HG02852 (cell line): ENCODE measurements around the gene CETN2.
"Not testable (repeated sequence)": the region's sequence is repeated elsewhere in the genome, so short reads cannot be mapped to it uniquely, and the experiment has no call there.

Experiments used
- ATAC-seq: cut with Tn5 transposase; IDR thresholded peaks from one replicate; pipeline ENCODE4 v1.9.1; 2021; ENCODE audit warnings: mild to moderate bottlenecking, moderate library complexity; ENCODE audit not compliant: unreplicated experiment

Gene CETN2

GRCh38 chrX:152830312-152831305 lies at the start of gene CETN2, which contains the start of gene NSDHL:
TSS of gene CETN2 (minus strand) at chrX:152830757. CDS start at chrX:152830710, 47 bp downstream.
TSS of gene NSDHL (plus strand) at chrX:152831063. CDS start at chrX:152846325, 15,262 bp downstream.
- ATAC-seq: peak; percentile 98

DNA sequence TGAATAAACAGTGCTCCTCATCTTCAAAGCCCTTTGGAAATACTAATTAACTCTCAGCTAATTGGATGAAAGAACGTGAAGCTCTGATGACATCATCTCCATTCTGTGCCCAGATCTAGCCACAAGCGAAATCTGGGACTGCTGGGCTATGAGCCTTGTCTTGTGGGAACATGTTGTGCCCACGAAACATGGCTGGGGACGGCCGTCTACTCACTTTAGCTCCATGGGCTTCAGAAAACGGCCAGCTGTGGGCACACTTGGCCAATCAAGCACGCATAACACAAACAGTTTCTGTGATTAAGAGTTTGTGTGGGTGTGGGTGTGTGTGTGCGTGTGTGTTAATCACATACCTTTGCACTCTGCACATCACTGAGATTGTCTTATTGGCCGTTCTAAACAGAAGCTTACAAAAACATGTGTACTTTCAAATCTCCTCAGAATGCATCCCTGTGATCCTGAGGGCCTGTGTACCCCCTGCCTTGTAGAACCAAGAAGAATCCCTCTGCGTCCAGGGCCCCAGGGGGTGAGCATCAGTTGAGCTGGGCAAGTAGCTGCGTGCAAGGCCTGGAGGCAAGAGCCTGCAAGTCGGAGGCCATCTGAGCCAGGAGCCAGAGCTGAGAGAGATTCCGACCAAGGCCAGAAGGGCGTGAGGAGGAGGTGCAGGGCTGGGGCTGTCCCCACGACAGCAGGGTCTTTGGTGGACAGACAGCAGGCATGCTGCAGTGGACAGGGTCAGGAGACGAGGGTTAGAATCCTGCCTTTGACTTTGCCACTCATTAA lies 48.6 kb upstream of the CETN2 start:
- no peak for ATAC-seq

DNA sequence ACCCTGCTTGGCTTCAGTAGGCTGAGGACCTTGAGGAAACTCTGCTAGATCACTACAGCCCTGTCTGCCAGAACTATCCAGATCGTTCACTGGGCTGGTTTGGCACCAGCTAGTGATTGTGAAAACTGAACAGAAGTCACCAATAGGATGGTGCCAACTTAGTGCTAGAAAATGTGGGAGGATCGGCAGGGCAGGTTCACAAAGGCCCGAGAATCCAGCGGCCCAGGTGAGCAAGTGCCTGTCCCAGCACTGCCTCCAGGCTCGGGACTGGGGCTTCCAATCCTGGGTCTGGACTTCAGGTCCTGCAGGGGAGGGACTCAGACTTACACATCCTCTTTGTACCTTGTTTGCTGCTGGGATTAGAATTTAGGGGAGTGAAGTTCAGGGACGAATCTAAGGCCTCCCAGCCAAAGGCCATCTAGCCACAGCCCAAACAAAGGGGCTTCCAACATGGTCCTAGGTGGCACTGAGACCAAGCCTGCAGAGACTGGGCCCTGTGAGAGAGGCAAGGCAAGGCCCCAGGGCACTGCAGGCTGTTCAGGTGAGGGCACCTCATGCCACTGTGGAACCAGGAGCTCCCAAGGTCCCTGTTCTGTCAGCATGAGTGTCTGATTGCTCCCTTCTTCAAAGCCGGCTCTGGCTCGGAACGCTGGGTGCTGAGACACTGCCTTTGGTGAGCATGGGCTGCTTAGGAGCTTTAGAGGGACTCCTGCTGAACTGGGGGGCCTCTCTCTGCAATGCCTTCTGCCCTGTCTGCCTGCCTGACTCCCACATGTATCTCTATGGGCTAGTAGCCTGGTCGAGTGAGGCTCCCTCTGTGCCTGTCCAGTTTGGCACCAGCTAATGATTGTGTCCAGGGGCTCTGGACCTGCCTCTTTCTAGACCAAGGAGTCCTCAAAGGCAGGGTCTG lies 46.6 kb upstream of the CETN2 start:
- ATAC-seq: no peak

DNA sequence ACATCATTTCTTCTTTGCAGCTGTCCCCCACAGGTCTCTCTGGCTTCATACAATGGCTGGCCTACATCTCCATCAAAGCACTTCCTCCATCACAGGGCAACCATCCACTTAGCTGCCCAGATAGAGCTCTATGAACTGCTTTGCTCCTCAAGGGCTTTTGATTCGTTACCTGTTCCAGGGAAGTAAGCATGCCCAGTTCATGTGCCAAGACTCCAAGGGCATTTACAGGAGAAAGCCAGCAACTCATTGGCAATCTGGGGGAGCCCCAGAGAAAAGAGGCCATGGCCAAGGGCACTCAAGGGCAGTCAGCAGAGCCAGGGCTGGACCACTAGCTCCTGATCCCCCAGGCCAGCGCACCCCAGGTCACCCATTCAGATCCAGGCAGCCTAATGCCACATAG lies 42.8 kb upstream of the CETN2 start:
- ATAC-seq: no peak

DNA sequence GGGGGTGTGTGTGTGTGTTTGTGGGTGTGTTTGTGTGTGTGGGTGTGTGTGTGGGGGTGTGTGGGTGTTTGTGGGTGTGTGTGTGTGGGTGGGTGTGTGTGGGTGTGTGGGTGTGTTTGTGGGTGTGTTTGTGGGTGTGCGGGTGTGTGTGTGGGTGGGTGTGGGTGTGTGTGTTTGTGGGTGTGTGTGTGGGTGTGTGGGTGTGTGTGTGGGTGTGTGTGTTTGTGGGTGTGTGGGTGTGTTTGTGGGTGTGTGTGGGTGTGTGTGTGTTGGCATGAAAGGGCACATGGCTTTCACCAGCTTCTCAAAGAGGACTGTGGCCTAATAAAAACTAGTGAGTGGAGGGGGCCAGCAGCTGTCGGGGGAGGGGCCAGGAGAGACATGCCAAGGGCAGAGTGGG lies 42.0 kb upstream of the CETN2 start:
- ATAC-seq: no peak

DNA sequence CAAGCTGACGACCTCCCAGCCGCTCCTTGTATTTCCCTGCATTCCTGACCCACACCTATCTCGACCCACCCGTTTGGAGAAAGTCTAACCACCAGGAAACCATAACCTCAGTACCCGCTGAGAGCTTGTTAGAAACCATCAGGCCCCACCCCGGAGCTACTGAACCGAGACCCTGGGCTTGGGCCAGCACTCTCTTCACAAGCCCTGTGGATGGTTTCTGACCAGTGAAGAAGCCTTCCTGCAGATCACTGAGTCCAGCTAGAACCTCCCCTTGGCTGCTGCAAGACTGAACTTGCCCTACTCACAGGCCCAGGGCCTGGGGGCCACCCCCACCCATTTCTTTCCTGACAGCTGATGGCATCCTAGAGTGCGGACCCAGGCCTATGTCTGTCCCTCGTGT lies 40.7 kb upstream of the CETN2 start:
- no peak for ATAC-seq

DNA sequence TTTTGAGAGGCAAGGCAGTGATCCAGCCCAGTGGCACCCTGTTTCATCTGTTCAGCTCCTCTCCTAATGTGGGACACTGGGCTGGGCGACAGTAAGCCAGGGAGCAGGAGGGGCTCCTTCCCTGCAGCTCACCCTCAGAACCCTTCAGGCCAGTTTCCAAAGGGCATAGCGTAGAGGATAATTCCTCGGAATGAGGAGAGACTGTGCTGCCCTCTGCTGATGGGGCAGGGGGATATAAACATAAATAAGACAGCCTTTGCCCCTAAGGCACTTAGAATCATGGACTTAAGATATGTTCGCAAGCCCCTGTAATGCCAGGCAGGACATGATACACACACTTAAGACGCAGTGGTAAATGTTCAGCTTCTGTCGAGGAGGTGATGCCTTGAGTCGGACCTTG lies 39.4 kb upstream of the CETN2 start:
- ATAC-seq: no peak

DNA sequence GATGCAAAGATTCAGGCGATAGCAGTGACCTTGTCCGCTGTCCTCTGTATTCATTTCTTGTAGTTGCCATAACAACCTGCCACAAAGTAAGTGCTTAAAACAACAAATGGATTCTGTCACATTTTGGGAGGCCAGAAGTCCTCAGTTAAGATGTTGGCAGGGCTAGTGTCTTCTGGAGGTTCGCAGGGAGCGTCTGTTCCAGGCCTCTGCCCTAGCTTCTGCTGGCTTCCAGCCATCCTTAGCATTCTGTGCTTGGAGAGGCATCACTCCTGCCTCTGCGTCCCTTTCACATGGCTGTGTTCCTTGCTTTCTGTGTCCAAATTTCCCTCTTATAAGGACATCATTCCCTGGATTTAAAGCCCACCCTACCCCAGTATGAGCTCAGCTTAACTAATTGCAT lies 35.8 kb upstream of the CETN2 start:
- ATAC-seq: no peak

- no peak for ATAC-seq
Measured at GRCh38 chrX:152865232-152865920, 34.8 kb upstream of the CETN2 start.

- ATAC-seq: no peak
Measured at GRCh38 chrX:152861826-152862225, 31.3 kb upstream of the CETN2 start.

GRCh38 chrX:152861116-152861515 lies 30.6 kb upstream of the CETN2 start:
- ATAC-seq: no peak

DNA sequence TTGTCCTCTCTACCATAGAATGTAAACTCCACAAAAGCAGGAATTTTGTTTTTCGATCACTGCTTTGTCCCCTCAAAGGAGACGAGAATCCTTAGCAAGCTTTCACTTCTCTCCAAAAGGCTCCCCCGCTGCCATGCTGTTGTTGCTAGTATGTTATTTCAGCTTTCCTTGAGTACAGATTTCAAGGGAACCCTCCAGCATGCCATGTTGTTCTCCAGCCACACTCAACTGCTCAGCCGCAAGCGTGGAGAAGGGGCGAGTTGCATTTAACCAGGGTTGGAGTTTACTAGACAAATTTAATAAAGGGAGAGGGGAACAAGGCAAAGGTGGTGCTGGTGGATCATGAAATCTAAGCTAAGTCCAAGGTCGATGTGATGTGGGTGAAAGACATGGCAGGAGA lies 23.4 kb upstream of the CETN2 start:
- no peak for ATAC-seq

- ATAC-seq: no peak
Measured at GRCh38 chrX:152850465-152850864, 19.9 kb upstream of the CETN2 start.

DNA sequence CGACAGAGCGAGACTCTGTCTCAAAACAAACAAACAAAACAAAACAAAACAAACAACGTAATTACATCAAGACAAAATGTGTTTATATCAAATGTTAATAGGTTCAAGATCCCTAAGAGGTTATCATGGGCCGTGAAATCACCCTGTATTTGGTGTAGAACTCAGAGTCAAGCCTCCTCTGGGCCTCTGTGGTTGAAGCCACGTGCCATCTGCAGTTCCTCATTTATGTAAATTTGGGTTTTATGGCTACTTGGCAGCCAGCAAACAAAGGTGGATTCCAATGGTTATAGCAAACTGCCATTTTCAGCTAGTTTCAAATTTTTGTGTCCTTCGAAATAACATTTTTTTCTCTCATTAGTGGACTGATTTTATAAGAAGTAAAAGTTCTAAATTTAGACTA lies 16.7 kb upstream of the CETN2 start:
- ATAC-seq: no peak

DNA sequence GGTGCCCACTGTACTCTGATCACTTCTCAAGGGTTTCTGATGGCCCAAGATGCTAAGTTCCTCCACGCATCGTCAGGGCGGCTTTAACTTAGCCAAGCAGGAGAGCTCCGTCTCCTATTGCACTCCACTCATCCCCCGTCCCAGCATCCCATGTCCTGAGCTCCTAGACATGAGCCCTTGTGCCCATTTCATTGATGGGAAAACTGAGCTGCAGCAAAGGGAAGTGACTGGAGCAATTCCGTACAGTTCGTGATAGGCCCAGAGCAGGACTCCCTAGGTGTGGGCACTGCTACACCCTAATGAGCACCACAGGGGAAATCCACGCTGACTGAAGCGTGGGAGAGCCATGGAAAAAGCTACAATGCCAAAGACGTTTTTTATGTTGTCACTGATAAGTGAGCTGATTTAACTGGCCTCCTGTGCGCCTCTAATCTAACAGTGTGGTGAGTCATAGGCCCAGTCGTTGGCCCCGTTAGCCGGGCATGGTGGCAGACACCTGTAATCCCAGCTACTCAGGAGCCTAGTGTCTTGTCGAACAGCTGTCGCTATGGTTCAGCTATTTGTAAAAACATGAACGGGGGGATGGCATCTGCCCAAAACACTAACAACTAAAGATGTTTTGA lies 15.2 kb upstream of the CETN2 start:
- no peak for ATAC-seq

DNA sequence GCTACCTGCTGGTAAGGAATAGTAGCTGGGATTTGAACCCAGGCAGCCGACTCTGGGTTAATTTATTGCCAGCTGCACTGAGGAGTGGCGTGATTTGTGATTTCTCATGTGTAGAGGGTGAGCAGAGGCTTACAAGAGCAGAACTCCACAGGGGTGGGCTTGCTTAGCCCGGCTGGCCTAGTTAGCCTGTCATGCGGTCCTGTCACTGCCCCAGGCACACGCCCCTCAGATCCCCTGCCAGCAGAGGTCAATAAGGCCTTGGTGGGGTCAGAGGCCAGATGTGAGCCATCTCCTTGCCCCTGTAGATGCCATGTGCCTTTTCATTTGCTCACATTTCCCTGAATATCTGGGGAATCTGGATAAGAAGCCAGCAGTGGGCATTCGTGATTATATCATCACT lies 13.7 kb upstream of the CETN2 start:
- no peak for ATAC-seq

DNA sequence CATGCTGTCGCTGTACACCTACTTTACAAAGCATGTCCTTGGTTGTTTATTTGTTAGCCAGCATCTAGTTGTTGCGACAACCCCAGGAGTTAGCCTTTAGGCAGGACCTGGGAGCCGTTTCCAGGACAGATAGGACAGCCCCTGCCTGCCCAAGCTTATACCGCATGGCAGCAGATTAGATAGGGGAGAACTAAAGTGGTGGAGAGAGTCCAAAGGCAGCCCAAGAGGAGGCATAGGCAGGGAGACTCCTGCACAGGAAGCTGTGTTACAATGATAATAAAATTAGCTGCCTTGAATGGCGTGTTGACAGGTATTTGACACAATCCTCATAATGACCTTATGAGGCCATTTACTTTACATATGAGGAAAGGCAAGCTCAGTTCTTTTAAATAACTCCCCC lies 13.3 kb upstream of the CETN2 start:
- ATAC-seq: no peak

DNA sequence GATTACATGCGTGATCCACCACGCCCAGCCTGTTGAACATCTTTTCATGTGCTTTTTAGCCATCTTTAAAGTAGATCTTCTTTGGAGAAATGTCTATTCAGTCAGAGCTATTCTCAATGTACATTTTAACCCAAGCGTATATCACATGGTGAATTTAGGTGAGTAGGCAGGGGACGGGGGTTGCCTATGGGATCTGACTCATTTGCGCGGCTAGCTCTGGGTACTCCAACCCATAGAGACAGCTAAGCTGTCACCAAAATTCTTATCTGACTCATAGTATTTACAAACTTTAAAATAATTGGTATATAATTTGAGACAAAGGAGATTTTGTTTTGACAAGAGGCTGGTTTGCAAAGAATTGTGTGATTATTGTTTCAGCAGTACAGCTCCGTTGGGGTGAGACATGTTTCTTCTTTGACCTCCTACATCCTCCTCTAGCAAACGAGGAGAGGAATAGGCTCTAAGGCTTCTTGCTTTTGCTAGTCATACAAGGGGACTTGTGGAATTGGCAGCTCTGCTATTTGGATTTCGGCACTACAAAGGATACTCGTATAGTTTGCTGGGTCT lies 12.3 kb upstream of the CETN2 start:
- ATAC-seq: no peak

- not testable (repeated sequence) for ATAC-seq
Measured at GRCh38 chrX:152835470-152835869, 4.9 kb upstream of the CETN2 start.
